NCI-H510A treated with DMSO at 0.1 percent for 48 hours (cell line): ENCODE data around the gene POLD4.
"Not testable (repeated sequence)": the region's sequence is repeated elsewhere in the genome, so short reads cannot be mapped to it uniquely, and the experiment has no call there.

Experiments used
- DNase-seq: peaks from one replicate; lab custom pipeline; 2025; lab: John Stamatoyannopoulos, UW

The POLD4 gene

GRCh38 chr11:67353317-67354074, at the start of gene POLD4:
POLD4 (minus strand) TSS chr11:67353546; CDS start chr11:67353399, 147 bp downstream.
- DNase-seq: peak; percentile 99

GRCh38 chr11:67403085-67403484, 49.7 kb upstream of the POLD4 start:
- not testable (repeated sequence) for DNase-seq

GRCh38 chr11:67402192-67402839, 49.0 kb upstream of the POLD4 start:
- DNase-seq: not testable (repeated sequence)

DNA sequence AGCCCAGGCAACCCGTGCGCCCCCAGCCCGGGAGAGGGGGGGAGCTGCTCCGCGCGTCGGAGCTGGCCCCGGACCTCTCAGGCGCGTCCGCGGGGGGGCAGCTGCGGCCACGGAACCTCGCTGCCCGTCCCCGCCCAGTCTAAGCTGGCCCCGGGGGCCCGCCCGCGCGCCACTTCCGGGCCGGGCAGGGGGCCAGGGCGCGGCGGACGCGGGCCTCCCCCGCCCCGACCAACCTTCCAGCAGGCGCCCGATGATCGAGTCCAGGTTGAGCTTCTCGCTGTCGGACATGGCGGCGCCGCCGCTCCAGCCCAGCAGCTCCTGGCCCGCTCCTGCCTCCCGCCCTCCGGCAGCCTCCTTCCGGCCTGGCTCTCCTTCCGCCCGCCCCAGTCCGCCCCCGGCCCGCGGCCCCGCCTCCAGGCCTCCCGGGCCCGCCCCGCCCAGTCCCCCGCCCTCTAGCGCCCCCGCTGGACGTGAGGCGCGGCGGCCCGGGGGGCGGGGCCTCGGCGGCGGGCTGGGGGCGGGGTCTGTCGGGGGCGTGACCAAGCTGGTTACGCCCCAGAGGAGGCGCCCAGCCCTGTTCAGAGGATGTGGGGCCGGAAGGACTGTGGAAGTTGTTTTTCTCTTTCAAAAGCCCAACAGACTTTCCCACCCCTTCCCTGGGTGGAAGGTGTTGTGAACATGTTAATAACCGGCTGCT, 48.3 kb upstream of the POLD4 start, which contains the start of gene PPP1CA:
PPP1CA (minus strand) TSS at position 364 of the 697 bp plus-strand sequence; CDS start at position 288, 76 bp downstream.
- peak; percentile 90 for DNase-seq

DNA sequence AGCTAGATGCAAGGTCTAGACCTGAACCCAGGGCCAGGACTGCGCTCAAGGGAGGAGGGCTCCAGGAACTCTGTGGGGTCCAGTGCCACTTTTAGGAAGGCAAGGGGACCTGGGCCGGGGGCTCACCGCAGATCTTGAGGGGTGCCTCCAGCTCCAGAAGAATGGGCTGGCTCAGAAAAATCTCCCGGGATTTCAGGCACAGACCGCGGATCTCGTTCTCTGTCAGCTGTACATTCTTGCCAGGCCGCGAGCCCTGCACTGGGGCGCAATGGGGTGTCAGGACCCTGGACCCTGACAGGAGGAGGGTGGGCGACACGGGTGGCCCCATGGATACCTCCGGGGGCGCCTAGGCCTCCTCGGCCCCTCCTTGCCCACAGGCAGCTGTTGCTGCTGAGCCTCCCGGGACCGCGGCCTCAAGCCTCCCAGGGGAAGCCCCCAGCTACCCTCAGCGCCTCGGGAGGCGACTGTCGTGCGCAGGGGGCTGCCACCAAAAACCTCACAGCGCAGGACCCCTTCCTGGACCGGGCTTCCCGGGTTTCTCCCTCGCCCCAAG, 47.7 kb upstream of the POLD4 start:
- no peak for DNase-seq

- no peak for DNase-seq
Measured at GRCh38 chr11:67400251-67400941, 47.0 kb upstream of the POLD4 start.

- no peak for DNase-seq
Measured at GRCh38 chr11:67398661-67399563, 45.6 kb upstream of the POLD4 start.

- no peak for DNase-seq
Measured at GRCh38 chr11:67397986-67398660, 44.8 kb upstream of the POLD4 start.

GRCh38 chr11:67397536-67397935, 44.2 kb upstream of the POLD4 start:
- no peak for DNase-seq

DNA sequence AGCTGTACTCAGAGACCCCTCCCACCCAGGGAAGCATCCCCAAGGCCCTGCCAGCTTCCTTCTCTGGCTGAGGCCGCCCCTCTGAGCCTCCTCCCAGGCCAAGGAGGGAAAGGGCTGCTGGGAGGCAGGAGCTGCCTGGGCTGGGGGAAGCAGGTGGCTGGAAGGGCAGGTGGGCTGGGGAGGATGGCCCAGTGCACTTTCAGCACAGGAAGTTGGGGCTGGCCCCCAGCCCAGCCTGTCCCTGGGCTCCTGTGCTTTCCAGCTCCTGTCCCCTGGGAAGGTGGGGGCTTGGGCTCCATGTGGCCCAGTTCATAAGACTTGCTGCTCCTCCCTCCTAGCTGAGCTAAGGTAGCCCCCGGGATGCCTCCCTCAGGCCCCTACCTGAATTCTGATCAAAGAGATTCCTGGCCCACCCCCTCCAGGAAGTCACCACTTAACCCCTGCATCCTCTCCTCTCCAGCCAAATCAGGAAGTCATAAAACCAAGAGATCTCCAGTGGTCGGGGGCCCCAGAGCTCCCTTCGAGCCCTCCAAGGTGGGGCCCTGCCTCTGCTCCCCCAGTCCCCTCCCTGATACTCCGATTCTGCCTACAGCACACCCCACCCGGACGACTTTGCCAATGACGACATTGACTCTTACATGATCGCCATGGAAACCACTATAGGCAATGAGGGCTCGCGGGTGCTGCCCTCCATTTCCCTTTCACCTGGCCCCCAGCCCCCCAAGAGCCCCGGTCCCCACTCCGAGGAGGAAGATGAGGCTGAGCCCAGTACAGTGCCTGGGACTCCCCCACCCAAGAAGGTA, 43.4 kb upstream of the POLD4 start:
- no peak for DNase-seq

GRCh38 chr11:67396259-67396581, 42.9 kb upstream of the POLD4 start:
- DNase-seq: peak; percentile 32

GRCh38 chr11:67395555-67396258, 42.4 kb upstream of the POLD4 start:
- DNase-seq: no peak

DNA sequence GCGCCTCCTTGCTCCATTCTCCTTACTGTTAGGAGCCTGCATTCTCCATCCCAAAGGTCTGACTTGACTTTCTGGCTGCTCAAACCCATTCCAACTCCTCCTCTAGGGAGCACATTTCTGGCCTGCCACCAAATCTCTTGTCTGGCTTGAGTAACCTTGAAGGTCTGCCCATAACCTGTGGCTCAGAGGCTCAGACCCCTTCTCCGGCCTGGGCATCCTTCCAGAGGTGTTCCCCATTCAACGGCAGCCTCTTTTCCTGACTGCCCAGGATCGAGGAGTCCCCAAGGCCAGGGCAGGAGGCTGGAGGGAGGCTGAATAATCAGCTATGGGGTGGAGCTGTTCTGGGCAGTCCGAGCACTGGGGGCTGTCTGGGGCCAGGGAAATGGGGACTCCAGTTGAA, 40.6 kb upstream of the POLD4 start:
- no peak for DNase-seq

- no peak for DNase-seq
Measured at GRCh38 chr11:67393437-67393836, 40.1 kb upstream of the POLD4 start.

GRCh38 chr11:67392183-67392715, 38.9 kb upstream of the POLD4 start:
- no peak for DNase-seq

- DNase-seq: peak; percentile 94
Measured at GRCh38 chr11:67391304-67392182, 38.2 kb upstream of the POLD4 start, which contains the start of gene RAD9A. RAD9A (plus strand) TSS chr11:67391986; CDS start chr11:67392045, 59 bp downstream.

- no peak for DNase-seq
Measured at GRCh38 chr11:67390947-67391303, 37.6 kb upstream of the POLD4 start.

- DNase-seq: peak; percentile 62
Measured at GRCh38 chr11:67389477-67389876, 36.1 kb upstream of the POLD4 start.
